ENCODE measurements around the gene PFKFB1. TPM values are rescaled to one million over a fixed set of nuclear protein-coding genes. Genes with fewer than 3 reads are reported as not detected.
A peak's percentile ranks its signal among the peaks of the same experiment; 100 is the strongest.

Gene PFKFB1
- total and polyA plus RNA-seq, 2 experiments from 2014 or later: 0.59 to 2.1 TPM

GRCh38 chrX:54922547-54922946 lies 71.4 kb downstream of the PFKFB1 start:
- Histone ChIP-seq H3K9me3 (ENCODE audit: low read depth) (no peaks in the 10 kb centered on the region), H3K79me2 (no peaks in the 10 kb centered on the region), H3K27ac (no peak overlapping the region), H3K4me2 (no peak overlapping the region), H3K4me3 (no peak overlapping the region), H3K9me2 (replicated peaks; ENCODE audit: insufficient read depth) (no peaks in the 10 kb centered on the region), H3K36me3 (replicated peaks; ENCODE audit: insufficient read depth, low read depth) (no peaks in the 10 kb centered on the region), H3K27me3 (no peaks in the 10 kb centered on the region), H3K4me1 (ENCODE audit: insufficient read depth) (no peaks in the 10 kb centered on the region), H4K20me1 (ENCODE audit: insufficient read depth, poor library complexity, severe bottlenecking) (no peaks in the 10 kb centered on the region), H2AFZ (no peak overlapping the region)
- TF ChIP-seq CTCF (IDR thresholded peaks at IDR 0.05; ENCODE audit: poor library complexity) (no peak), EZH2phosphoT487 (IDR thresholded peaks at IDR 0.05; ENCODE audit: low read depth, severe bottlenecking, unreplicated experiment) (no peak), EZH2 (IDR thresholded peaks at IDR 0.05; ENCODE audit: borderline replicate concordance) (no peak)
- no peak for DNase-seq (ENCODE audit: low spot score)
- 74% methylated on average over 3 of the region's 3 CpGs for WGBS (ENCODE audit: low lambda C conversion rate, missing lambda C conversion rate)

GRCh38 chrX:54921427-54922021 lies 72.5 kb downstream of the PFKFB1 start:
- H3K27ac ChIP-seq: peak overlapping the region; percentile 83
- H3K79me2 ChIP-seq: no peaks in the 10 kb centered on the region
- H2AFZ ChIP-seq: peak overlapping the region; percentile 61
- peak; percentile 86 for DNase-seq (ENCODE audit: low spot score)
- no peak for TF ChIP-seq EZH2 (IDR thresholded peaks at IDR 0.05; ENCODE audit: borderline replicate concordance)
- no peak for TF ChIP-seq EZH2phosphoT487 (IDR thresholded peaks at IDR 0.05; ENCODE audit: low read depth, severe bottlenecking, unreplicated experiment)
- TF ChIP-seq CTCF (IDR thresholded peaks at IDR 0.05; ENCODE audit: poor library complexity): no peak
- H3K9me3 ChIP-seq (ENCODE audit: low read depth): no peaks in the 10 kb centered on the region
- no peaks in the 10 kb centered on the region for H3K9me2 ChIP-seq (replicated peaks; ENCODE audit: insufficient read depth)
- H3K4me1 ChIP-seq (ENCODE audit: insufficient read depth): no peaks in the 10 kb centered on the region
- peak overlapping the region; percentile 54 for H3K4me3 ChIP-seq
- no peaks in the 10 kb centered on the region for H3K36me3 ChIP-seq (replicated peaks; ENCODE audit: insufficient read depth, low read depth)
- peak overlapping the region; percentile 66 for H3K4me2 ChIP-seq
- no peaks in the 10 kb centered on the region for H4K20me1 ChIP-seq (ENCODE audit: insufficient read depth, poor library complexity, severe bottlenecking)
- WGBS (ENCODE audit: low lambda C conversion rate, missing lambda C conversion rate): 41% methylated on average over 22 of the region's 29 CpGs
- no peaks in the 10 kb centered on the region for H3K27me3 ChIP-seq

GRCh38 chrX:54920610-54921426 lies 73.2 kb downstream of the PFKFB1 start, which contains the start of gene TRO:
Gene TRO (plus strand): TSS chrX:54920824. CDS start chrX:54922247, 1,423 bp downstream.
- H4K20me1 ChIP-seq (ENCODE audit: insufficient read depth, poor library complexity, severe bottlenecking): no peaks in the 10 kb centered on the region
- no peaks in the 10 kb centered on the region for H3K27me3 ChIP-seq
- peak; percentile 56 for DNase-seq (ENCODE audit: low spot score)
- H3K4me2 ChIP-seq: peak within 1 kb of the TSS; percentile 66
- H3K9me2 ChIP-seq (replicated peaks; ENCODE audit: insufficient read depth): no peaks in the 10 kb centered on the region
- H3K36me3 ChIP-seq (replicated peaks; ENCODE audit: insufficient read depth, low read depth): no peaks in the 10 kb centered on the region
- WGBS (ENCODE audit: low lambda C conversion rate, missing lambda C conversion rate): 41% methylated on average over 29 of the region's 29 CpGs
- no peaks in the 10 kb centered on the region for H3K4me1 ChIP-seq (ENCODE audit: insufficient read depth)
- H3K4me3 ChIP-seq: peak within 1 kb of the TSS; percentile 54
- TF ChIP-seq CTCF (IDR thresholded peaks at IDR 0.05; ENCODE audit: poor library complexity): peak; percentile 19
- no peak for TF ChIP-seq EZH2phosphoT487 (IDR thresholded peaks at IDR 0.05; ENCODE audit: low read depth, severe bottlenecking, unreplicated experiment)
- peak within 1 kb of the TSS; percentile 83 for H3K27ac ChIP-seq
- H2AFZ ChIP-seq: peak within 1 kb of the TSS; percentile 61
- H3K79me2 ChIP-seq: no peaks in the 10 kb centered on the region
- H3K9me3 ChIP-seq (ENCODE audit: low read depth): no peaks in the 10 kb centered on the region

All from hepatocyte (in vitro differentiated cells).